Measurements from ENCODE around the gene ALX3. TPM values are rescaled to one million over a fixed set of nuclear protein-coding genes. Genes with fewer than 3 reads are reported as not detected.
"Not testable (repeated sequence)": the region's sequence is repeated elsewhere in the genome, so short reads cannot be mapped to it uniquely, and the experiment has no call there.

Gene ALX3
- total RNA-seq, 1 experiment from 2014 or later = 0.15 TPM

GRCh38 chr1:110082477-110082876 is 12.0 kb upstream of the ALX3 start (continued):
- TF ChIP-seq, protein P1, sequence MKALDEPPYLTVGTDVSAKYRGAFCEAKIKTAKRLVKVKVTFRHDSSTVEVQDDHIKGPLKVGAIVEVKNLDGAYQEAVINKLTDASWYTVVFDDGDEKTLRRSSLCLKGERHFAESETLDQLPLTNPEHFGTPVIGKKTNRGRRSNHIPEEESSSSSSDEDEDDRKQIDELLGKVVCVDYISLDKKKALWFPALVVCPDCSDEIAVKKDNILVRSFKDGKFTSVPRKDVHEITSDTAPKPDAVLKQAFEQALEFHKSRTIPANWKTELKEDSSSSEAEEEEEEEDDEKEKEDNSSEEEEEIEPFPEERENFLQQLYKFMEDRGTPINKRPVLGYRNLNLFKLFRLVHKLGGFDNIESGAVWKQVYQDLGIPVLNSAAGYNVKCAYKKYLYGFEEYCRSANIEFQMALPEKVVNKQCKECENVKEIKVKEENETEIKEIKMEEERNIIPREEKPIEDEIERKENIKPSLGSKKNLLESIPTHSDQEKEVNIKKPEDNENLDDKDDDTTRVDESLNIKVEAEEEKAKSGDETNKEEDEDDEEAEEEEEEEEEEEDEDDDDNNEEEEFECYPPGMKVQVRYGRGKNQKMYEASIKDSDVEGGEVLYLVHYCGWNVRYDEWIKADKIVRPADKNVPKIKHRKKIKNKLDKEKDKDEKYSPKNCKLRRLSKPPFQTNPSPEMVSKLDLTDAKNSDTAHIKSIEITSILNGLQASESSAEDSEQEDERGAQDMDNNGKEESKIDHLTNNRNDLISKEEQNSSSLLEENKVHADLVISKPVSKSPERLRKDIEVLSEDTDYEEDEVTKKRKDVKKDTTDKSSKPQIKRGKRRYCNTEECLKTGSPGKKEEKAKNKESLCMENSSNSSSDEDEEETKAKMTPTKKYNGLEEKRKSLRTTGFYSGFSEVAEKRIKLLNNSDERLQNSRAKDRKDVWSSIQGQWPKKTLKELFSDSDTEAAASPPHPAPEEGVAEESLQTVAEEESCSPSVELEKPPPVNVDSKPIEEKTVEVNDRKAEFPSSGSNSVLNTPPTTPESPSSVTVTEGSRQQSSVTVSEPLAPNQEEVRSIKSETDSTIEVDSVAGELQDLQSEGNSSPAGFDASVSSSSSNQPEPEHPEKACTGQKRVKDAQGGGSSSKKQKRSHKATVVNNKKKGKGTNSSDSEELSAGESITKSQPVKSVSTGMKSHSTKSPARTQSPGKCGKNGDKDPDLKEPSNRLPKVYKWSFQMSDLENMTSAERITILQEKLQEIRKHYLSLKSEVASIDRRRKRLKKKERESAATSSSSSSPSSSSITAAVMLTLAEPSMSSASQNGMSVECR (CRISPR knock-in tag; IDR thresholded peaks at IDR 0.05; ENCODE audit: borderline replicate concordance) = no peak
- TF ChIP-seq PREB (CRISPR knock-in tag; IDR thresholded peaks at IDR 0.05; ENCODE audit: borderline replicate concordance) (no peak), SOX15 (CRISPR knock-in tag; IDR thresholded peaks at IDR 0.05) (no peak)

GRCh38 chr1:110081061-110081460 is 10.6 kb upstream of the ALX3 start:
- Mint-ChIP-seq H3K4me3 (no peak overlapping the region), H3K4me1 (peaks cover 24% of the 10 kb centered on the region), H3K9me3 (no peaks in the 10 kb centered on the region), H3K36me3 (no peaks in the 10 kb centered on the region), H3K27me3 (ENCODE audit: low read depth) (peaks cover 98% of the 10 kb centered on the region), H3K27ac (no peak overlapping the region)
- DNase-seq (ENCODE audit: low spot score) = no peak
- POLR2A ChIA-PET = no interaction called here
- TF ChIP-seq AR (CRISPR knock-in tag; IDR thresholded peaks at IDR 0.05) (no peak), ETV6 (CRISPR knock-in tag; IDR thresholded peaks at IDR 0.05) (no peak), GRHL2 (CRISPR knock-in tag; IDR thresholded peaks at IDR 0.05; ENCODE audit: insufficient replicate concordance, severe bottlenecking) (no peak), AFF4 (CRISPR knock-in tag; IDR thresholded peaks at IDR 0.05; ENCODE audit: borderline replicate concordance) (no peak)
- CTCF ChIA-PET = interaction anchor here (0.9 to 3.9 kb wide), 7 partner anchors 10 to 52 kb away, joined by 3 to 22 read pairs (median 8); partner anchors contain the start of gene ALX3
- ATAC-seq = no peak

- Mint-ChIP-seq H3K4me1 (peaks cover 17% of the 10 kb centered on the region), H3K27me3 (ENCODE audit: low read depth) (peaks cover 96% of the 10 kb centered on the region)
- H3K36me3 Mint-ChIP-seq; ATAC-seq; POLR2A ChIA-PET; H3K4me3 Mint-ChIP-seq; H3K27ac Mint-ChIP-seq; DNase-seq (ENCODE audit: low spot score); H3K9me3 Mint-ChIP-seq: not testable (repeated sequence)
- CTCF ChIA-PET = interaction anchor here (1.8 kb wide), 1 partner anchor 8 kb away, joined by 9 read pairs; no protein-coding TSS in a partner anchor
These were observed 9.5 kb upstream of the ALX3 start for GRCh38 chr1:110079995-110080394.

Data from WTC11 (cell line).